ENCODE data around the gene TUBGCP3. TPM values are rescaled to one million over a fixed set of nuclear protein-coding genes. Genes with fewer than 3 reads are reported as not detected.
A peak's percentile ranks its signal among the peaks of the same experiment; 100 is the strongest.

The TUBGCP3 gene
- polyA plus RNA-seq, 1 donor from 2014 or later: 20.3 TPM

DNA sequence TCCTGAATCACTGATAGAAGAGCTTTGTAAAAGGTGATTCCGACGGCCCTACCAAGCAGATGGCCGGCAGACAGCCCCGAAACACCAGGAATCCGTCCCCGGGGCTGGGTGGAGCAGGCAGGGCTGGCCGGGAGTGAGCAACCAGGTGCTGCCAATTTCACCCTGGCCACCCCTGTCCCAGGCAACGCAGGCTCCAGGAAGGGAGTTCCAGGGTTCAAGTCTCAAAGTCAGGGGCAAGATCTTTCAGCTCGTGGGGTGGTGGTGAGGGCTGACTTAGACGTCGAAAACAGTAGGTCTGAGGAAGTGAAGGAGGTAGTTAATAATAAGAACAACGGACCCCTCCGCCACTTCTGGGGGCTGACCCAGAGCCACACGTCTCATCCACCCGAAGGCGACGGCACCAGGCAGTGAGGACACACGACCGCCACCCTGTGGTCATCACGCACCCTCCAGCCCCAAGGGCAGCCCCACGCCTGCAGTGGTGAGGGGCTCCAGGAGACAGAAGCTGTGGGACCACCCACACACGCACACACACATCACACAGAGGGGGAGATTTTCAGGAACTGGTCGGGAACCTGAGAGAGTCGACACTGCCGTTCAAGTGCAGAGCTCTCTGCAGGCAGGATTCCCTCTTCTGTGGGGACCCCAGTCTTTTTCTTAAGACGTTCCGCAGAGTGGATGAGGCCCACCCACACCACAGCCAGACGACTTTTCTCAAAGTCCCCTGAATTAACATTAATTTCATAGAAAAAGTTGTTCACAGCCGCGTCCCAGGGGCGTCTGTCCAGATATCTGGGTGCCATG is 144.6 kb downstream of the TUBGCP3 start:
- H3K27ac ChIP-seq (ENCODE audit: low read length): no peak overlapping the region
- no peaks in the 10 kb centered on the region for H3K79me2 ChIP-seq (replicated peaks; ENCODE audit: insufficient read depth, low read length)
- H2AFZ ChIP-seq (ENCODE audit: low read depth, low read length): no peak overlapping the region
- no peaks in the 10 kb centered on the region for H3K9me3 ChIP-seq (ENCODE audit: low read length)
- no peak overlapping the region for H3K4me2 ChIP-seq (ENCODE audit: low read length)
- peak overlapping the region; percentile 11 for H3K9ac ChIP-seq (ENCODE audit: low read length)
- no peaks in the 10 kb centered on the region for H3K36me3 ChIP-seq (ENCODE audit: insufficient read depth, low read length)
- H3F3A ChIP-seq (ENCODE audit: insufficient read depth, low read length, poor library complexity, severe bottlenecking): no peaks in the 10 kb centered on the region
- H4K20me1 ChIP-seq (ENCODE audit: insufficient read depth): no peaks in the 10 kb centered on the region
- no peaks in the 10 kb centered on the region for H3K27me3 ChIP-seq (ENCODE audit: insufficient read depth, low read depth, low read length)
- no peak overlapping the region for H3K4me3 ChIP-seq (ENCODE audit: low read length)
- TF ChIP-seq RAD21 (conservative IDR thresholded peaks at IDR 0.05): no peak
- TF ChIP-seq MXI1 (conservative IDR thresholded peaks at IDR 0.05; ENCODE audit: poor library complexity, severe bottlenecking): no peak
- TF ChIP-seq EZH2 (IDR thresholded peaks at IDR 0.05; ENCODE audit: borderline replicate concordance, insufficient read depth, low read length, poor library complexity, severe bottlenecking): no peak
- TF ChIP-seq POLR2AphosphoS5 (IDR thresholded peaks at IDR 0.05): no peak
- no peak for TF ChIP-seq TAF1 (IDR thresholded peaks at IDR 0.05; ENCODE audit: low read depth)
- TF ChIP-seq, protein P1, sequence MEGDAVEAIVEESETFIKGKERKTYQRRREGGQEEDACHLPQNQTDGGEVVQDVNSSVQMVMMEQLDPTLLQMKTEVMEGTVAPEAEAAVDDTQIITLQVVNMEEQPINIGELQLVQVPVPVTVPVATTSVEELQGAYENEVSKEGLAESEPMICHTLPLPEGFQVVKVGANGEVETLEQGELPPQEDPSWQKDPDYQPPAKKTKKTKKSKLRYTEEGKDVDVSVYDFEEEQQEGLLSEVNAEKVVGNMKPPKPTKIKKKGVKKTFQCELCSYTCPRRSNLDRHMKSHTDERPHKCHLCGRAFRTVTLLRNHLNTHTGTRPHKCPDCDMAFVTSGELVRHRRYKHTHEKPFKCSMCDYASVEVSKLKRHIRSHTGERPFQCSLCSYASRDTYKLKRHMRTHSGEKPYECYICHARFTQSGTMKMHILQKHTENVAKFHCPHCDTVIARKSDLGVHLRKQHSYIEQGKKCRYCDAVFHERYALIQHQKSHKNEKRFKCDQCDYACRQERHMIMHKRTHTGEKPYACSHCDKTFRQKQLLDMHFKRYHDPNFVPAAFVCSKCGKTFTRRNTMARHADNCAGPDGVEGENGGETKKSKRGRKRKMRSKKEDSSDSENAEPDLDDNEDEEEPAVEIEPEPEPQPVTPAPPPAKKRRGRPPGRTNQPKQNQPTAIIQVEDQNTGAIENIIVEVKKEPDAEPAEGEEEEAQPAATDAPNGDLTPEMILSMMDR (IDR thresholded peaks at IDR 0.05; ENCODE audit: poor library complexity, severe bottlenecking): no peak
- TF ChIP-seq, protein P2, sequence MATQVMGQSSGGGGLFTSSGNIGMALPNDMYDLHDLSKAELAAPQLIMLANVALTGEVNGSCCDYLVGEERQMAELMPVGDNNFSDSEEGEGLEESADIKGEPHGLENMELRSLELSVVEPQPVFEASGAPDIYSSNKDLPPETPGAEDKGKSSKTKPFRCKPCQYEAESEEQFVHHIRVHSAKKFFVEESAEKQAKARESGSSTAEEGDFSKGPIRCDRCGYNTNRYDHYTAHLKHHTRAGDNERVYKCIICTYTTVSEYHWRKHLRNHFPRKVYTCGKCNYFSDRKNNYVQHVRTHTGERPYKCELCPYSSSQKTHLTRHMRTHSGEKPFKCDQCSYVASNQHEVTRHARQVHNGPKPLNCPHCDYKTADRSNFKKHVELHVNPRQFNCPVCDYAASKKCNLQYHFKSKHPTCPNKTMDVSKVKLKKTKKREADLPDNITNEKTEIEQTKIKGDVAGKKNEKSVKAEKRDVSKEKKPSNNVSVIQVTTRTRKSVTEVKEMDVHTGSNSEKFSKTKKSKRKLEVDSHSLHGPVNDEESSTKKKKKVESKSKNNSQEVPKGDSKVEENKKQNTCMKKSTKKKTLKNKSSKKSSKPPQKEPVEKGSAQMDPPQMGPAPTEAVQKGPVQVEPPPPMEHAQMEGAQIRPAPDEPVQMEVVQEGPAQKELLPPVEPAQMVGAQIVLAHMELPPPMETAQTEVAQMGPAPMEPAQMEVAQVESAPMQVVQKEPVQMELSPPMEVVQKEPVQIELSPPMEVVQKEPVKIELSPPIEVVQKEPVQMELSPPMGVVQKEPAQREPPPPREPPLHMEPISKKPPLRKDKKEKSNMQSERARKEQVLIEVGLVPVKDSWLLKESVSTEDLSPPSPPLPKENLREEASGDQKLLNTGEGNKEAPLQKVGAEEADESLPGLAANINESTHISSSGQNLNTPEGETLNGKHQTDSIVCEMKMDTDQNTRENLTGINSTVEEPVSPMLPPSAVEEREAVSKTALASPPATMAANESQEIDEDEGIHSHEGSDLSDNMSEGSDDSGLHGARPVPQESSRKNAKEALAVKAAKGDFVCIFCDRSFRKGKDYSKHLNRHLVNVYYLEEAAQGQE (IDR thresholded peaks at IDR 0.05; ENCODE audit: borderline replicate concordance): no peak
- no peak for TF ChIP-seq SMC3 (conservative IDR thresholded peaks at IDR 0.05; ENCODE audit: poor library complexity)
- no peak for TF ChIP-seq EP300 (conservative IDR thresholded peaks at IDR 0.05; ENCODE audit: poor library complexity, severe bottlenecking)
- H3K9me2 ChIP-seq (ENCODE audit: insufficient read depth, low read length): no peaks in the 10 kb centered on the region

GRCh38 chr13:112442483-112443090 is 145.4 kb downstream of the TUBGCP3 start:
- Histone ChIP-seq H3K9me2 (ENCODE audit: insufficient read depth, low read length) (no peaks in the 10 kb centered on the region), H3K36me3 (ENCODE audit: insufficient read depth, low read length) (no peaks in the 10 kb centered on the region), H3K27ac (ENCODE audit: low read length) (no peak overlapping the region), H3F3A (ENCODE audit: insufficient read depth, low read length, poor library complexity, severe bottlenecking) (no peaks in the 10 kb centered on the region), H2AFZ (ENCODE audit: low read depth, low read length) (no peak overlapping the region), H3K9ac (ENCODE audit: low read length) (no peak overlapping the region), H3K79me2 (replicated peaks; ENCODE audit: insufficient read depth, low read length) (no peaks in the 10 kb centered on the region), H3K27me3 (ENCODE audit: insufficient read depth, low read depth, low read length) (no peaks in the 10 kb centered on the region), H3K9me3 (ENCODE audit: low read length) (peaks cover 5% of the 10 kb centered on the region), H3K4me2 (ENCODE audit: low read length) (no peak overlapping the region), H3K4me3 (ENCODE audit: low read length) (no peak overlapping the region), H4K20me1 (ENCODE audit: insufficient read depth) (no peaks in the 10 kb centered on the region)
- TF ChIP-seq SMC3 (conservative IDR thresholded peaks at IDR 0.05; ENCODE audit: poor library complexity) (no peak), TAF1 (IDR thresholded peaks at IDR 0.05; ENCODE audit: low read depth) (no peak), POLR2AphosphoS5 (IDR thresholded peaks at IDR 0.05) (no peak), RAD21 (conservative IDR thresholded peaks at IDR 0.05) (no peak), MXI1 (conservative IDR thresholded peaks at IDR 0.05; ENCODE audit: poor library complexity, severe bottlenecking) (no peak), EZH2 (IDR thresholded peaks at IDR 0.05; ENCODE audit: borderline replicate concordance, insufficient read depth, low read length, poor library complexity, severe bottlenecking) (no peak), EP300 (conservative IDR thresholded peaks at IDR 0.05; ENCODE audit: poor library complexity, severe bottlenecking) (no peak)
- TF ChIP-seq, protein P1 (IDR thresholded peaks at IDR 0.05; ENCODE audit: poor library complexity, severe bottlenecking): no peak
- TF ChIP-seq, protein P2 (IDR thresholded peaks at IDR 0.05; ENCODE audit: borderline replicate concordance): no peak
